NCI-H345 treated with DMSO at 0.1 percent for 48 hours (cell line): ENCODE results near the gene IL23A.
"Not testable (repeated sequence)": the region's sequence is repeated elsewhere in the genome, so short reads cannot be mapped to it uniquely, and the experiment has no call there.

Experiments used
- DNase-seq: peaks from one replicate; lab custom pipeline; 2025; ENCODE audit not compliant: unreplicated experiment; lab: John Stamatoyannopoulos, UW

Gene IL23A

GRCh38 chr12:56338308-56339157, at the start of gene IL23A:
IL23A (plus strand) TSS chr12:56338884; CDS start chr12:56339045, 161 bp downstream.
- DNase-seq: peak; percentile 39

DNA sequence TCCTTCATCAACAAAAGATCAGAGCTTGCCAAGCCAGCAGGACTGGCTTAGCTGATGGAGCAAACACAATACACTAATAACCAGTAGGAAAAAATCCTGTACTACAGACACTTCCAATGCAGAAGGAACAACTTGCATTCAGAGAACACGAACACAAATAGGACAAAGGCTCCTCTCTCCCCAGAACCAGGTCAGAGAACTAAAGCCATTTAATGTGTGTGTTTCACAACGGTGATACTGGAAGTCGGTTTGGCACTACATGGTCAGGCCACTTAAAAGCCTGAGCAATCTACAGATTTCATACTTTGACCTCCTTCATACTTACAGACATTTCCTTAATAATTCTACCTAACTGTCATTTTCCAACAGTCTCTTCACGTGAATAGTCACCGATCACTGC, 44.9 kb upstream of the IL23A start:
- no peak for DNase-seq

DNA sequence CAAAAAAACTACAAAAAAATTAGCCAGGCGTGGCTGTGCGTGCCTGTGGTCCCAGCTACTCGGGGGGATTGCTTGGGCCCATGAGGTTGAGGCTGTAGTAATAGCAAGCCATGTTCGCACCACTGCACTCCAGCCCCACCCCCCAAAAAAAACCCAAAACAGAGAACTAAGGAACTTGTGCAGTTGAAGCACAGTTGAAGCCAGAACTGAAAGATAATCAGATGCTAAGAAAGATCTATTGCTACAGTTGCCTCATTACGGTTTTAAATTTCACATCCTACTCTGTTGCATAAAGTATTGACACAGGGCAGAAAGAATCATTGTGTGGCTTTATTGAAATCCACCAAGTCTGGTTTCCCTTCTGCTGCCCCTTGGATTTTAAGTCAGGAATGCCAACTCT, 42.4 kb upstream of the IL23A start:
- no peak for DNase-seq

GRCh38 chr12:56297400-56297799, 41.3 kb upstream of the IL23A start:
- DNase-seq: no peak

- no peak for DNase-seq
Measured at GRCh38 chr12:56298828-56299227, 39.9 kb upstream of the IL23A start.

DNA sequence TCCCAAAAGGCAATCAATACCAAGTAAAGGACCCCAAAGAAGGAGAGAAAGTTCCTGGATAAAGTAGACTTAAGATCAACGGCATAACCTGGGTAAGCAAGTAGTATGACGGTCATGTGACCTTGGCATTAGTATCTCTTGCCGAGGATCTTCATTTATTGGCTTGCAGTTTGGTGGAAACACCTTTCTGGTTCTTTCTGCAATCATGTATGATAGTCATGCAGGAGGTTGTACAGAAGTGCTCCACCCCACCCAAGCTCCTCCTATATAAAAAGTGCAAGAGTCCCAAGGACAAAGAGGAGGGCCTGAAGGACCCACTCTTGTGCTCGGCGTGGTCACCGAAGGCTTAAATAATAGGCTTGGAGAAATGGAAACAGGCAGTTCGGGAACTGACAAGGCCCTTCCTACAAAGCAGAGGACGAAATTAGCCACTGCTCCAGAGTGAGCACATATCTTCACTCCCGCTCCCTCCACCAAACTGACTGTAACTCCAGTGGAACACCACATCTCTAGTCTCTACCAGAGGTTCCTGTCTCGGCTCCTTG, 39.3 kb upstream of the IL23A start:
- DNase-seq: no peak

GRCh38 chr12:56299853-56300643, 38.6 kb upstream of the IL23A start, which contains the start of gene CS:
CS (minus strand) TSS chr12:56300330; CDS start chr12:56300201, 129 bp downstream.
- DNase-seq: peak; percentile 97

- DNase-seq: no peak
Measured at GRCh38 chr12:56300644-56301464, 37.8 kb upstream of the IL23A start.

- no peak for DNase-seq
Measured at GRCh38 chr12:56304276-56304675, 34.4 kb upstream of the IL23A start.

DNA sequence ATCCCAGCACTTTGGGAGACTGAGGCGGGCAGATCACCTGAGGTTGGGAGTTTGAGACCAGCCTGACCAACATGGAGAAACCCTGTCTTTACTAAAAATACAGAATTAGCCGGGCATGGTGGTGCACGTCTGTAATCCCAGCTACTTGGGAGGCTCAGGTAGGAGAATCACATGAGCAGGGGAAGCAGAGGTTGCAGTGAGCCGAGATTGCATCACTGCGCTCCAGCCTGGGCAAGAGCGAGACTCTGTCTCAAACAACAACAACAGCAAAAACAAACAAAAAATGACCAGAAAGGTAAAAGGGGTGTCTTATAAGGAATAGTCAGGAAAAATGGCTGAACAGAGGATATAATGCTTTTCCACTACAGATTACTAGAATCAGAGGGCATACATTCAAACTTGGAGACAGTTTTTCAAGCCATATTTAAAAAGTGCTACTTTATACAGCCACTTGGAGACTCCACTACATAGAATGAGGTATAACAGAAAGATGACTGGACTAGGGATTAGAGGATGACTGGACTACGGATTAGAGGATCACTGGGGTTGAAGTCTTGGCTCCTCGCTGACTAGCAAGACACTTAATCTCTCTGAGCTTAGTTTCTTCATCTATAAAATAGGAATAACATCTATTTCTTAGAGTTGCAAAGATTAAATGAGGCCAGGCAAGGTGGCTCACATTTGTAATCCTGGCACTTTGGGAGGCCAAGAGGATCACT, 33.7 kb upstream of the IL23A start:
- no peak for DNase-seq

- no peak for DNase-seq
Measured at GRCh38 chr12:56307221-56307965, 31.3 kb upstream of the IL23A start.

DNA sequence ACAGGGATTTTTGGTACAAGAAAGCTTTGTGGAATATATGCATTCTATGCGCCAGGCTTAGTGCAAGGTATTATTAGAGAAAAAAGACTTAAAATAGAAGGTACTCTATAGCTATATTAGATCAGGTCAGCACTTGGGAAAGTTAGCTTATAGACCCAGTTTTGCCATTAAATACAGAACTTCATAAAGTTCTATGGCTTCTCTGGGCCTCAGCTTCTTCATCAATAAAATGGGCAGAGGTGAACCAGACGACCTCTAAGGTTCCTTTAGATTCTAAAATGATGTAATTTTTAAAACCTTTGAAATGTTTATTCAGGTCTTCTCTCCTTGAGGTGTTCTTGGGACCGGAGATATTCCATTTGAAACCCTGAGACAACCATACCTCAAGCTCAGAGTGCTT, 30.0 kb upstream of the IL23A start:
- no peak for DNase-seq

DNA sequence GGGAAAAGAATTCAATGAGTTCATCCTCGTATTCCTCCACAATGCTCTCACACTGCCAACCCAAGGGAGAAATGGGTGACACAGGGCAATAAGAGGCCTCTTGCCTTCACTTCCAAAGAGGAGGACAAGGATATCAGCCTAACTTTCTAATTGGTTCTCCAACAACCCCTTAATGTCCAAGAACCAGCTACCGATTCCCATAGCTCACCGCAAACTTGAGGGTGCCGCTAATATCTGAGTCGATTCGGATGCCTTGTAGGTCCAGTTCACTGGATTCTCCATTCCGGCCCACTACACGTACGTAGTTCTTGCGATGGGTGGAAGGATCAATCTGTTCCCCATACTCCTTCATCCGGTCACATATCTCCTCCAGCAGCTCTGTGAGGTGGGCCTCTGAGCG, 27.7 kb upstream of the IL23A start:
- DNase-seq: no peak

- DNase-seq: no peak
Measured at GRCh38 chr12:56315249-56315621, 23.4 kb upstream of the IL23A start.

DNA sequence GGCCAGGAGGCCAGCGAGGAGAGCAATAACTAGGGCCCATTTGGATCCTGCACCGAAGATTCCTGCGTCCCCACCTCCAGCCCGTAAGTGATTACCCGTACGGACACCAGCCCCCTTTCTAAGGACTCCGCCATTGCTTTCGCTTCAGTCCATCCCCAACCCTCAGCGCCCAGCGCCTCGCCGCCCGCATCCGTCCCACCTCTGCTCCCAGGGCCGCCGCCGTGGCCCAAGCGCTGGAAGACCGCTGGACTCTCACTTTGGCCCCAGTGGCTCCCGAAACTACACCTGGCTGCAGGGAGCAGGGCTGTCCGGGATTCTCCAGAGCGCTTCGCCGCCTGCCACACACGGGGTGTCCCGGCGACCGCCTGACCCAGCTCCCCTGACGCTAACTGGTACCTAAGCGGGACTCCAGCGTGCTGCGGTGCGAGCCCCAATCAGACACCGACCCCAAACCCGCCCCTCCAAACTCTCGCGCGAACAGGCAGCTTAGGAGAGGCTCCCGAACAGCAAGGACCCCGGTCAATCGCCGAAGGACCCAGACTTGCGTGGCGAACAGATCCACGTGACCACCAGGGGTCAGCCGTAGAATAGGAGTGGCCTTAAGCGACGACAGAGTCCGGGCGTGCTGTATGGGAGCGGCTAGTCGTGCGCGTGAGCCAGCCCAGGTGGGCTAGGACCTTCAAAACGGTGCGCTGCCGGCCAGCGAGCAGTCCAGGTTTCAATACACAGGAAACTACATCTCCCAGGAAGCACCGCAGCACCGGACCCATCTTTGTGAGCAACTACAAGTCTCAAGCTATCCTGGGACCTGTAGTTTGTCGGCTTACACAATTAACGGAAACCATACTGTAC, 22.8 kb upstream of the IL23A start, which contains the start of gene CNPY2:
CNPY2 (minus strand) TSS at position 367 of the 852 bp plus-strand sequence. CDS start 771 bp downstream, outside the sequence.
- peak; percentile 99 for DNase-seq

GRCh38 chr12:56317675-56318074, 21.0 kb upstream of the IL23A start:
- DNase-seq: no peak

DNA sequence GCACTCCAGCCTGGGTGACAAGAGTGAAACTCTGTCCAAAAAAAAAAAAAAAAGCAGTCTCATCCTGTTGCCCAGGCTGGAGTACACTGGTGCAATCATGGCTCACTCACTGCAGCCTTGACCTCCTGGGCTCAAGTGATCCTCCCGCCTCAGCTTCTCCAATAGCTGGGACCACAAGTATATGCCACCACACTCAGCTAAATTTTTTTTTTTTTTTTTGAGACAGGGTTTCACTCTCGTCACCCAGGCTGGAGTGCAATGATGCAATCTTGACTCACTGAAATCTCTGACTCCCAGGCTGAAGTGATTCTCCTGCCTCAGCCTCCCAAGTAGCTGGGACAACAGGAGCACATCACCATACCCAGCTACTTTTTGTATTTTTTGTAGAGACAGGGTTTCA, 17.7 kb upstream of the IL23A start:
- DNase-seq: no peak

- DNase-seq: not testable (repeated sequence)
Measured at GRCh38 chr12:56321610-56322009, 17.1 kb upstream of the IL23A start.

DNA sequence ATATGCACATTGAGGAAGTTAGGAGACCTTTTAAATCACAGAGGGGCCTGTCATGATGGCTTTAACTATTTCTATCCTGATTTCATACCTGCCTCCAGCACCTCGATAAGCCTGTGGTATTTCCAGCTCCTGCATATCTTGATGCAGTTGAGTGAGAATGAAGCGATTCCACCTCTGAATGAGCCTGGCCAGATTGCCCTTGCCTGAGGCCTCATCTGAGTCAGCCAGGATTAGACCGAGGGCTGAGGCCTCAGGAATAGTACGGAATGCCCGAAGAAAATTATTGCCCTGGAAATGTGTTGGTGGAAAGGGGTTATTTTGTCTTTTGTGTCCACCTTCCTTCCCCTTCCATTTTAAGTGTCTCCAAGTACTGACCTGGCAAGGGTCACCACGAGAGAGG, 14.5 kb upstream of the IL23A start:
- DNase-seq: no peak
